ENCODE data around the gene TEAD1.

Gene TEAD1

GRCh38 chr11:12944889-12945288 lies 270.7 kb downstream of the TEAD1 start:
- no peak for DNase-seq (ENCODE audit: low read depth)

- DNase-seq (ENCODE audit: low read depth): no peak
These were observed 275.2 kb downstream of the TEAD1 start for GRCh38 chr11:12949453-12949852.

GRCh38 chr11:12950670-12951069 lies 276.4 kb downstream of the TEAD1 start:
- DNase-seq (ENCODE audit: low read depth): no peak

GRCh38 chr11:12951376-12951775 lies 277.2 kb downstream of the TEAD1 start:
- DNase-seq (ENCODE audit: low read depth): no peak

GRCh38 chr11:12952094-12952493 lies 277.9 kb downstream of the TEAD1 start:
- DNase-seq (ENCODE audit: low read depth): no peak

GRCh38 chr11:12958986-12959385 lies 284.8 kb downstream of the TEAD1 start:
- DNase-seq (ENCODE audit: low read depth): no peak

- DNase-seq (ENCODE audit: low read depth): no peak
These were observed 287.4 kb downstream of the TEAD1 start for GRCh38 chr11:12961615-12962014.

- no peak for DNase-seq (ENCODE audit: low read depth)
These were observed 288.1 kb downstream of the TEAD1 start for GRCh38 chr11:12962306-12962705.

GRCh38 chr11:12963051-12963450 lies 288.8 kb downstream of the TEAD1 start:
- DNase-seq (ENCODE audit: low read depth): no peak

GRCh38 chr11:12963792-12964536 lies 289.7 kb downstream of the TEAD1 start:
- peak; percentile 34 for DNase-seq (ENCODE audit: low read depth)

GRCh38 chr11:12964650-12965049 lies 290.4 kb downstream of the TEAD1 start:
- no peak for DNase-seq (ENCODE audit: low read depth)

- DNase-seq (ENCODE audit: low read depth): no peak
These were observed 291.8 kb downstream of the TEAD1 start for GRCh38 chr11:12966002-12966401.

GRCh38 chr11:12968101-12968500 lies 293.9 kb downstream of the TEAD1 start:
- no peak for DNase-seq (ENCODE audit: low read depth)

- DNase-seq (ENCODE audit: low read depth): no peak
These were observed 294.6 kb downstream of the TEAD1 start for GRCh38 chr11:12968826-12969225.

GRCh38 chr11:12971955-12972354 lies 297.7 kb downstream of the TEAD1 start:
- no peak for DNase-seq (ENCODE audit: low read depth)

GRCh38 chr11:12973528-12974181 lies 299.4 kb downstream of the TEAD1 start:
- no peak for DNase-seq (ENCODE audit: low read depth)

GRCh38 chr11:12975195-12975594 lies 301.0 kb downstream of the TEAD1 start:
- no peak for DNase-seq (ENCODE audit: low read depth)

- DNase-seq (ENCODE audit: low read depth): no peak
These were observed 305.9 kb downstream of the TEAD1 start for GRCh38 chr11:12979928-12980689.

GRCh38 chr11:12981676-12982522 lies 307.7 kb downstream of the TEAD1 start:
- no peak for DNase-seq (ENCODE audit: low read depth)

GRCh38 chr11:12983336-12983735 lies 309.1 kb downstream of the TEAD1 start:
- no peak for DNase-seq (ENCODE audit: low read depth)

GRCh38 chr11:12986194-12986898 lies 312.1 kb downstream of the TEAD1 start:
- no peak for DNase-seq (ENCODE audit: low read depth)
